ENCODE results near the gene IL15.

The IL15 gene

DNA sequence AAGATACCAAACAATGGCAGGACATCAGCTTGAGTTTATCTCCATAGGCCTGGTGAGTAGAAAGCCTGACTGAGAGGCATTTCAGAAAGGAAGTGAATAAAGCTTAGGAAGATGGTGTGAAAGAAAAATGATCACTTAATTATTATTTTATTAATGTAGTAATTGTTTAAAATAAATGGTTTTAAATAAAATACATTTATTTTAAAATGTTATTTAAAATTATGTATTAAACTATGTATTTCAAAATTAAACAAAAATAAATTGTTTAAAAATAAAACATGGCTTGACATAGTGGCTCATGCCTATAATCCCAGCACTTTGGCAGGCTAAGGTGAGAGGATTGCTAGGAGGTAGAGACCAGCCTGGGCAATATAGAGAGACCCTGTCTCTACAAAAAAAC, 145.8 kb downstream of the IL15 start:
- DNase-seq: no peak

Measured in fibroblast of skin of scalp (primary cell).